HG03064 (cell line): ENCODE data around the gene DPH5.
"Not testable (repeated sequence)": the region's sequence is repeated elsewhere in the genome, so short reads cannot be mapped to it uniquely, and the experiment has no call there.

Experiments
- ATAC-seq: cut with Tn5 transposase; IDR thresholded peaks from one replicate; pipeline ENCODE4 v1.9.1; 2021; ENCODE audit warnings: low read depth; ENCODE audit not compliant: unreplicated experiment

Gene DPH5

DNA sequence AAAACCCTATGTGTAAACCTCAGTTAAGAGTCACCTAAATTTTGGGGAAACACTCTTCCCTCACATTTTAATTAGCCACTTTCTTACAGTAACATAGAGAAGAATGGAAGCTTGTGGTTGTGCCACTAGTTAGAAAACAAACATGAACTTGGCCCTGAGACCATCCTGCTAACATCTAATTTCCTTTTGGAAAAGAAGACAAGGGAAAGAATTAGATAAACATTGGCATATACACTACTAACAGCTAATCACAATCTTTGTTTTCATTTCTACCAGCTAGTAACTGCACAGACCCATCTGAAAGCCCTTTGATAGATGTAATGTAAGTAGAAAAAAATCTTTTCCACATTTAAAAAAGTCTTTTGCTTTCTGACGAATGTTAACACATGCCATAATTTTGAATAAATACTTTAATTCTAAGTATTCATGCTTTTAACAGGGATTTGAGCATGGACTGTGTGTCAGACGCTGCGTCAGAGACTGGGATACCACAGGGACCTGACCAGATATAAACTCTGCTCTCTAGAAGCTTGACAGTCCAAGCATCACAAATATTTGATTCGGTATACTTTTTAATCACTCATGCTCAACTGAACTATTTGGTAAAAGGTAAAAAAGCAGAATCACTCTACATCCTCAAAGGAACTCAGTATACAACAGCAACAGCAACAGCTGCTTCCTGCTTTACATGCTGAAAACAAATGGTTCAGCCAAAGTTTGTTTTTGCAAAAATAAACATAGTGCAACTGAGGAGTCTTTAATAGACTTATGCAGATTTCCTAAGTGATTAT lies 30.2 kb downstream of the DPH5 start:
- ATAC-seq: no peak

DNA sequence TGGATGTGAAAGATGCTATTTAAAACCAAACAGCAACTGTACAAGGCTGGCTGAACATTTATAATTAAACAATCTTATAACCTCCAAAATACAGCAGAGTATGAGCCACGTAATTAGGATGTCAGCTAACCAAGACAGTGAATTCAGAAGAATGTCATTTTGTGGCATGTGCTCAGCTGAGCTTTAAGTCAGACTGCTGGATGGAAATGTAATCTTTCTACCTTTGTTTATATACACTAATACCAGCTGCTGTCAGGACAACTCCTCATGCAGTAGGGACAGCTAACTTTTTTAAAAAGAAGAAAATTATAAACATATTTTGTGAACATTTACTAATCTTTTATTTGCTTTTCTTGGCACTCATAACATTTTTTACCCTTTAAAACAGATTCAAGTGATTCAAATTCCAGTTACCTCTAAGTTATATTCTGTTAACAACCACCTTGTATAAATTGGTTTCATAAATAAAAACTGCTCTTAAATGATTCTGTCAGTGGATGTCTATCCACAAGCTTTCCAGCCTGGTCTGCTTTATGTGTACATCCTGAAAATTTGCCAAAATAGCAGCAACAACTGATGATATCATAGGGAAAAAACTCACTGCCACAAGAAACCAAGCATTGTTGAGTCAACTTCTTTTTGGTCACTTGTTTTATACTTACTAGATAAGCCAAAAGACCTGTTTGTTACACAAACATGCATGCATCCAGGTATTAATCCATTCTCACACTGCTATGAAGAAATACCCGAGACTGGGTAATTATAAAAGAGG lies 36.1 kb downstream of the DPH5 start:
- no peak for ATAC-seq

DNA sequence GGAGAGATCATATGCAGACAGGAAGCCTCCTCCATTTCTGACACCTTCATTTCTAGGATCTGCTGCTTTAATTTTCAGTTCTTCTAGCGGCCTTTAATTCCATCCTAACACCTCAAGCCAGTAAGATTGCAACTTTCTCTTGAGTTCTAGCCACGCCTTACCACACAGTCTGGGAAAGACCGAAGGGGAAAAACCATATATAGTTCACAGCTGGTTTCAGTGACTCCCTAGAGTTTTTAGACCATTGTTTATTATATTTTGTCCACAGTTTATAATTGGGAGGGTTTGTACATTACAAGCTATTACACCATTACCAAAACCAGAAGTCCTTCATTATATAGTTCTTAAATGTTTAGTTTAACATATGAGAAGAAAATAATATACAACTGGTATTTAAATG lies 37.5 kb downstream of the DPH5 start:
- no peak for ATAC-seq

GRCh38 chr1:100982793-100983192 lies 42.8 kb downstream of the DPH5 start:
- ATAC-seq: no peak

GRCh38 chr1:100979631-100980030 lies 46.0 kb downstream of the DPH5 start:
- no peak for ATAC-seq

- no peak for ATAC-seq
Observed at GRCh38 chr1:100976936-100977335, 48.6 kb downstream of the DPH5 start.

DNA sequence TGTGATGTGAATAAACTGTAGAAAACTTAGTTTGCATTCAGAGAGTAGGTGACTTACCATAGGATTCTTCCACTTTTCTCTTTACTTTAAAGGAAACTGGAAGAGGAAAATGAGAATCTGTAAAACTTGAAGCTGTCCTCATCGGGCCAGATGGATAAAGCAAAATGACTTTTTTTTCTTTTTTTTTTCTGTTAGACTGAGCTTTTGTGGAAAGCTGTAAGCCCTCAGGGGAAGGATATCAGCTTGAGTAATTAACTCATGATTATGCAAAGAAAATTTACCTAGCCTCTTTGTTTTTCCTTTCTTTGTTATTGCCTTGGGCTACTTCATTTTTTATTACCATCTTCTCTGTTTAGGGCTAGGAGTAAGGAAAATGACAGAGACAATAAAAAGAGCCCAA lies 53.4 kb downstream of the DPH5 start:
- no peak for ATAC-seq

DNA sequence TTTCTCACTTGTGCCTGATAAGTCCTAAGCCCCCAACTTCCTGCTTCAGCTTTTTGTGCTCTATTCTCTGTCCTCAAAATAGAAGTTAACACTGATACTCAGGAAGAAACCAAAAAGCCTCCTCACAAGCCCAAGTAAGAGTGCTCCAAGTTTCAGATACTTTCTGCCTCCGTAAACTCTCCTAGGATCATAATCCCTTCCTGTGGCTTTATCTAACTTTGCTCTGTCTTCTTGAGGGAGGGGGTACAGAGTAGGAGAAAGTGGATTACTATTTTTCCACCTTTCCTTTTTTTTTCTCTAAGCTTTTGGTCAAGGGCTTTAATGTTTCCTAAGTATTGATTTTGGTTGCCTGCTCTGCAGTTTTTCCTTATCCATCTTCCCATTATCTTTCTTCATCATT lies 54.6 kb downstream of the DPH5 start:
- no peak for ATAC-seq

- no peak for ATAC-seq
Observed at GRCh38 chr1:100969327-100969726, 56.3 kb downstream of the DPH5 start.

GRCh38 chr1:100968621-100969020 lies 57.0 kb downstream of the DPH5 start:
- no peak for ATAC-seq

DNA sequence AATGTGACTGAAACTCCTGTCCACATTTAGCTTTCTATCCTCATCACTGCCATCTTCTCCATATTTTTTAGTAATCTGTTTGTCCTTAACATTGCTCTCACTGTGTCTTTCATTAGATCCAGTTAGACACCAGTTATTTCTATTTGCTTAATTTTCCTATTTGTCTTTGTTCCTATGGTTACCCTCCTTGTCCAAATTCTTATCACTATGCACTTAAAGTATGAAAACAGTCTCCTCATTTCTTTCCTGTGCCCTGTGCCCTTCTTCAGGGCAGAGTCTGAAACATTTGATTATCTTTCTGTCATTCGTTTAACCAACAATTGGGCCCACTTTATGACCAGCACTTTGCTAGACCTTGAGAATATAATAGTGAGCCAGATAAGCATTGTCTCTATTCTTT lies 65.5 kb downstream of the DPH5 start:
- ATAC-seq: no peak

- ATAC-seq: no peak
Observed at GRCh38 chr1:100959502-100960060, 66.0 kb downstream of the DPH5 start.

DNA sequence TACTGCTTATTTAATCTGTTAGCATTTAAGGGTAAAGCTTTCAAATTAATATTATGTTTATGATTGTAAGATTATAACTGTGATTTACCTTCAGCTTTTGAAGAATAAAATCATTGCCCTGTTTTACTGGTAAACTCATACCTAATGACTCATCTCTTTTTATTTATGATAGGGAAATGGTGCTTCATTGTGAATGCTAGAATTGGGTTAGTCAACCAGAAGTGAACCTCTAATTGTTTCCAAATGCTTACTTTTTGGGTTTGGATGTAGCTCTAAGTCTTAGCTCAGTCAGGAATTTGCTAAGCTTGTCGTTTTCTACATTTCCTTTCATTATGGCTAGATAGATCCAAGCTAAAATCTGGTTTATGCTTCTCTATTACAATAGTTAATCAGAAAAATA lies 70.3 kb downstream of the DPH5 start:
- no peak for ATAC-seq

- ATAC-seq: no peak
Observed at GRCh38 chr1:100953960-100954730, 71.4 kb downstream of the DPH5 start.

DNA sequence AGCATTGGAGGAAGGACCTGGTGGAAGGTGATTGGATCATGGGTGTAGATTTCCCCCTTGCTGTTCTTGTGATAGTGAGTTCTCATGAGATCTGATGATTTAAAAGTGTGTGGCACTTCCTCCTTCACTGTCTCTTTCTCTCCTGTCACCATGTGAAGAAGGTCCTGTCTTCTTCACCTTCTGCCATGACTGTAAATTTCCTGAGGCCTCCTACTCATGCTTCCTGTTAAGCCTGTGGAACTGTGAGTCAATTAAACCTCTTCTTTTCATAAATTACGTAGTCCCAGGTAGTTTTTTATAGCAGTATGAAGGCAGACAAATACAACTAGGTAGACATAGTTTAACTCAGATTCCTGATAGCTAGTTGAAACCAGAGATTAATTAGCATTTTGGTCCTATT lies 72.6 kb downstream of the DPH5 start:
- ATAC-seq: not testable (repeated sequence)

DNA sequence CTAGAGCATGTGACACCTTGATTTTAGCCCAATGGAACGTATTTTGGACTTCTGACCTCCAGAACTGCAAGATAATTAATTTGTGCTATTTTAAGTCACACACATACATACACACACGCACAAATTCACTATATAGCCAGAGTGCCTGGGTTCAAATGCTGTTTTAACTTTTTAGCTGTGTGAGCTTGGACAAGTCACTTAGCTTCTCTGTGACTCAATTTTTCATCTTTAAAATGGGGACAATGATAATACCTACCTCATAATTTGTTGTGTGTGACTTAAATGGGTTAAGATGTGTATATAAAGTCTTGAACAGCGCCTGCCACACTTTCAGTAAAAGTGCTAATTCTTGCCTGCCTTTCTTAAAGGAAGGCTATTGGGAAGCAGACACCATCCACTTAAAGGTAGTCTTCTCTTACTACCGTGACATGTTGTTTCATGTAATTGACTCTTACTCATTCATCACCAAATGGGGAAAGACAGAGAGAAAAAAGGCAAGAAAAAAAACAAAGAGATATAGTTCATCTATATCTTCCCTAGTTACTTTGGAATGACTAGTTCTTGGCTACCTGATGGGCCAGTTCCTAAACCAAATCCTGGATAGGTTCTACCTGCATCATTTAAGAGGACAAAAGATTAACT lies 73.4 kb downstream of the DPH5 start:
- ATAC-seq: no peak

DNA sequence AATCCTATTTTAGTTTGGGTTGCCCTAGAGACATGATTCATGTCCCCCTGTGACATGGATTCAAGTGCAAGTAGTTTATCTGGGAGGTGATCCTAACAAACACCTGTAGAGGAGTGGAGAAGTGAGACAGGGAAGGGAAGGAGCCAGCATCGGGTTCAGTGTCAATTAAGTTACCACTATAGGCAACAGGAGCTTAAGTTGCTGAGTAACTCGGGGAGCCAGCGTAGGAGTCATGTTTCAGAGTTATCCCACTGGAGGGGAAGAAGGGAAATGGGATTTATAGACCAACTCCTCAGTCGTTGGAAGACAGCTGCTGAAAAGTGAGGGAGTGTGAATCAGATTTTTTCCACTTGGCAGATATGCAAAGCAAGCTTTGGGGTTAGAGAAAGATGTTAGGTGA lies 74.8 kb downstream of the DPH5 start:
- ATAC-seq: no peak

GRCh38 chr1:100950337-100950736 lies 75.2 kb downstream of the DPH5 start:
- no peak for ATAC-seq

DNA sequence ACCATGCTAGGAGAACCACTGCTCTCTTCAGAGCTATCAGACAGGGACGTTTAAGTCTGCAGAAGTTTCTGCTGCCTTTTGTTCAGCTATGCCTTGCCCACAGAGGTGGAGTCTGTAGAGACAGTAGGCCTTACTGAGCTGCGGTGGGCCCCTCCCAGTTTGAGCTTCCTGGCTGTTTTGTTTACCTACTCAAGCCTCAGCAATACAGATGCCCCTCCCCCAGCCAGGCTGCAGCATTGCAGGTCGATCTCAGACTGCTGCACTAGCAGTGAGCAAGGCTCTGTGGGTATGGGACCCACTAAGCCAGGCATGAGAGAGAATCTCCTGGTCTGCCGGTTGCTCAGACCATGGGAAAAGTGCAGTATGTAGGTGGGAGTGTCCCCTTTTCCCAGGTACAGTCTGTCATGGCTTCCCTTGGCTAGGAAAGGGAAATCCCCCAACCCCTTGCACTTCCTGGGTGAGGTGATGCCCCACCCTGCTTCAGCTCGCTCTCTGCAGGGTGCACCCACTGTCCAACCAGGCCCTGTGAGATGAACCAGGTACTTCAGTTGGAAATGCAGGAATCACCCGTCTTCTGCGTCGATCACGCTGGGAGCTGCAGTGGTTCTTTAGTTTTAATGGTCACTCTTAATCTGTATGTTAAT lies 75.9 kb downstream of the DPH5 start:
- ATAC-seq: not testable (repeated sequence)
